Measurements from ENCODE around the gene PTCD2.

The PTCD2 gene

DNA sequence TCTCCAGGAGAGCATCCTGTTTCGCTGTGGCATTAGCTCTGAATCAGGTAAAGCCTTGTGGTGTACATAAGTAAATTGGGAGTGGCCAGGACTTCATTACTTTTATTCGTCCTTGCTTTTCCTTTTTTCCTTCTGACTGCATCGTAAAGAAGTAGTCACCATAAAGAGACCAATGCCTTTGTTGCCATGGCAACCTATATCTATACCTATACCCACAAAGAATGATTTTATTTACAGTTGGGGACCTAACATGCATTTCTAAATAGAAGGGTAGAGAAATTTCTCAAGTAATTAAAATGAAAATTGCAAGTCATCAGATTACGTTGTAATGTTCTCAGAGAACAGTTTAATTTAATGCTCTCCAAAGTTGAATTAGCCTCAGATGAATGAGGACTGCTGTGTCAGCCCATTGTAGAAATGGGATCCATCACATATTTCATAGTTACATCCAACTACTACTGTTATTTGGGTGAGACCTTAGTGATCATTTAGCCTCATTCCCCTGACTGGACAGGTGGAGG is 18.6 kb downstream of the PTCD2 start:
- no peak for DNase-seq (ENCODE audit: low read depth in 2 of 3, low spot score in 2 of 3)

DNA sequence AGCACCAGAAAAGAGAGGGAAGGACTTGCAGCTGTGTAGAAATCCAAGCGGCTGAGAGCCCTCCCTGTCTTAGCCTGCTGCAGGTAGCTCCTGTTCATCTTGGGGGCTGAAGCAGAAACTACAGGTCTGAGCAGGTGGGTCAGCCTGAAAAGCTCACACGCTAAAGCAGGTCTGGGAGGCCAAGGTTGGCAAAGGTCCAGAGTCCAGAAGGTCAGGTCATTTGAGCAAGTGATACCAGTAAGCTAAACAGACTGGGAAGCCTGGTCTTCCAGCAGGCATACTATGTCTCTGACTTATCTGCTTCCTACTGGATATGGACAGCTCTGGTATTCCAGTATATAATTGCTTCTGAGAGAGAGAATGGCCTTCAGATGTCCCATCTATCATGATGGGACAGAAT is 26.2 kb downstream of the PTCD2 start:
- no peak for DNase-seq (ENCODE audit: low read depth in 2 of 3, low spot score in 2 of 3)

DNA sequence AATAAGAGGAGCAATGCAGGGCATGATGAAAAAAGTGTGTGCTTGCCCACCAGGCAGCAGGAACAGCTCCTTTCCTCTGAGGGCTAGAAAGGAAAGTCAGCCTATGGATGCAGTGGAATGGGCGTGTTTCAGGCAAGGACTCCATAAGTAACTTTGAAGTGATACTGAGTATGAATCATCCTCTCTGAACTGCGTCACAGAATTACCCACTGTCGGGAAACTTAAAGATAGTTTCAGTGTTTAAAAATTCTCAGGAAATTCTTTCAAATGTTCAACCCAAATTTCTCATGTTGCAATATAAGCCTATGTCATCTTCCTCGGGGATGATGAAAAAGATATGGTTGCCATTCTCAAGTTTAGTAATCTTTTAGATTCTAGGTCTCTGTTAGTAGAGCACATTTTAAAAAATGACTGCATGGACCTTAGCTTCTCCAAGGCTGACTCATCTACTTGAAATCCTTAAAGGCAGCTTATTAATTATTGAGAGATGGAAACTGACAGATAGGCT is 27.7 kb downstream of the PTCD2 start:
- DNase-seq (ENCODE audit: low read depth in 2 of 3, low spot score in 2 of 3), result no peak

DNA sequence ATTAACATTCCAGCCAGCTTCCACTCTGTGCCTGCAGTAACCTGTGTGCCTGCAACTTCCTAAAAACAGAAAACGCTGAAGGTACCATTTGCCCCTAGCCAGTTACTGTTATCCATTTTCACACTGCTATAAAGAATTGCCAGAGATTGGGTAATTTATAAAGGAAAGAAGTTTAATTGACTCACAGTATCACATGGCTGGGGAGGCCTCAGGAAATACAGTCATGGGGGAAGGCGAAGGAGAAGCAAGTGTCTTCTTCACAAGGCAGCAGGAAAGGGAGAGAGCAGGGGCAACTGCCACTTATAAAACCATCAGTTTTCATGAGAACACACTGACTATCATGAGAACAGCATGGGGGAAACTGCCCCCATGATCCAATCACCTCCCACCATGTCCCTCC is 31.2 kb downstream of the PTCD2 start:
- no peak for DNase-seq (ENCODE audit: low read depth in 2 of 3, low spot score in 2 of 3)

DNA sequence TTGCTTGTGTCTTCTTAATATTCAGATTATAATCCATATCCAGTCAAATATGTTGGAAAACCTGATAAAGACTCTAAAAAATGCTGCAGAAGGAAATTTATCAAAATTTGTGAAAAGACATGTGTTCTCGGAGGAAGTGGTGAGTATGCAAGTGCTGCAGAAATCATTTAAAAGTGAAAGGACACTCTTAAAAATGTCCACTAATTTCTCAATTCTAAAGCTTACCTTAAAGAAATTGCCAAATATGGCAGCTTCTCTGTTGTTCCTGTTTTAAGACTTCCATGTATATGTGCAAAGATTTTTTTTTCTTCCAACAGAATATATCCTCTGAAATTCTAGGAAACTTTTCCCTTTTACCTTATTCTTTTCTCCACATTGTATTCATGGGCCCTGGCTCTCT is 32.4 kb downstream of the PTCD2 start:
- DNase-seq (ENCODE audit: low read depth in 2 of 3, low spot score in 2 of 3), result no peak

DNA sequence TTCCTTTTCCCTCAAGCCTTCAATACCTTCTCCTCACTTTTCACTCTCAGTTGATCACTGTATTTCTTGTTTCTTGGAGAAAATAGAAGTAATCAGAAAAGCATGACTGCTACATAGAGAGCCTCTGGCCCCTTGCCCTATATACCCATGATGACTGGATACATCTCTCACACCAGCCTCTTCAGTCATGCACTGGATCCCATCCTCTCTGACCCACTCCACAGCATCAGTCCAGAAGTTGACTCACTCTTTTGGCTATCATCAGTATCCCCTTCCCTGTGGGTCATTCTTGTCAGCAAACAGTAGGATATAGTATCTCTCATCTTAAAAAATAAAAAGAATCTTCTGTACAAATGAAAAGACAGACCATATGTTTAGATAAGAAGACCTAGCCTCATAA is 32.9 kb downstream of the PTCD2 start:
- DNase-seq (ENCODE audit: low read depth in 2 of 3, low spot score in 2 of 3), result no peak

DNA sequence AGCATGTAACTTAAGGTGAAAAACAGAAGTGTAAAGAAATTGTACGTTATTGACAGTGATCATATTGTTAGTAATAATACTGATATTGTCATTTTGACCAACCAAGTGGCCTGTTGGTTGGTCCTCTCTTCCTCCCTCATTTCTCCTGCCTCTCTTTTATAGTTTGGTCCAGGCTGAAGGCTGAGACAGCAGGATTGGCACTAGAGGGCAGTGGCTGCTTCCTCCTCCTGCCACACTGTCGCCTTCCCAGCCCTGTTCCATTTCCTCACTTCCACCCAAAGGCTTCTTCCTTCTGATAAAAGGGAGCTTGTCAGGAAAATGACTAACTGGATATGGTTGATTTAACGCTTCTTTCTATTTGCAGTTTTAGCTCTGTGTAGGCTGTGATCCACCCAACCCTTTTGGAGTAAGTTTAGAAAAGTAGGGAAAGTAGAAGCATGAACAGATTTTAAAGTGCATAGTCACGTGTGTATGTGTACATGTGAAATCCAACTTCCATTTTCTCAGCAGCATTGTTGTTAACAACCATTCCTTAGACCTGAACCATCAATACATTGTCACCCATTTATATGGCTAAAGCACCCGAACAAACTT is 35.6 kb downstream of the PTCD2 start:
- no peak for DNase-seq (ENCODE audit: low read depth in 2 of 3, low spot score in 2 of 3)

DNA sequence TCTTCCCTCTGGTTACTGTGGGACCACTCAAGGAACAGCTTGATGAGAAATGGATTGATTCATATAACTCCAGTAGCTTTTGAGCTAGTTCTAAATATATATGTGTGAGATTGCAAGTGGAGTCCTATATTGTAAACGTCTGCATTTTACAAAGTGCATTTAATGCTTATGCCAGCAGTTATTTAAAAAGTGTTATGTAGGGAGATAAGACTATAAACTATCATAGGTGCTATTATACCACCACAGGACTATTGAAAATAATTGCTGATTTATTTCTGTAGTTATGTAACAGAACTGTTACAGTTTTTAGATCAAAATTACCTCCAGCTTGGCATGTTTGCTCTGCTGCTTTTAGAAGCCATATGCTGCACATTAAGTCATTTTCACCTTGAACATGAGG is 36.2 kb downstream of the PTCD2 start:
- no peak for DNase-seq (ENCODE audit: low read depth in 2 of 3, low spot score in 2 of 3)

DNA sequence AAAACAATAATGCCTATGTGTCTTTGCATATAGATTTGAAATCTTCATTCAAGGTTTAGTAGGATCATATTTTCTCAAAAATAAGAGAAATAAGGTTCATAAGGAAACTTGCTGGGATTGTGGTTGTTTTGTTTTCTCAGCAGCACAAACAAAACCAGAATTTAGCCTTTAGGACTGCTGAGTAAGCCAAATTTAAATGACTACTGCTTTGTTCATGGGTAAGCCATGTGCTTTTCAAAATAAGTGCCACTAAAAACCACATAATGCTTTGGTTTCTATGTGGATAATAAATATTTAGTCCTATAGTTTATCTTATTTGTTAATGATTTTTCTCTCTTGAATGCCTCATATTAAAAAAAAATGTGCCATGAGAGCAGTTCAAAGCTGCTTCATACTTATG is 38.8 kb downstream of the PTCD2 start:
- no peak for DNase-seq (ENCODE audit: low read depth in 2 of 3, low spot score in 2 of 3)

DNA sequence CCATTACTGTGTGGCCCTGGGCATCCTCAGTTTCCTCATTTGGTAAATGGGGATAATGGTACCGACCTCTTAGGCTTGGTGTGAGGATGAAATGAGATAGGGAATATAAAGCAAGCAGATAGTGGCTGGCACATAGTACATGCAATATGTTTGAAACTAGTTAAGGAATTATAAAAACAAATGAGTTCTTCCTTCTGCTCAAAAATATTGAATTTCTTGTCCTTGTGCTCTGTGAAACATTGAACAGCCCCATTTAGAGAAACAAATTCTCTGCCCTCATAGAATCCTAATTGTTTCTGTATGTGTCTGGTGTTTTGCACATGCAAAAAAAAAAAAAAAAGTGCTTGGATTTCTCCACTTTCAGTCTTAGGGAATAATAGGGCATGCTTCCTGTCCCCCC is 39.7 kb downstream of the PTCD2 start:
- DNase-seq (ENCODE audit: low read depth in 2 of 3, low spot score in 2 of 3), result no peak

DNA sequence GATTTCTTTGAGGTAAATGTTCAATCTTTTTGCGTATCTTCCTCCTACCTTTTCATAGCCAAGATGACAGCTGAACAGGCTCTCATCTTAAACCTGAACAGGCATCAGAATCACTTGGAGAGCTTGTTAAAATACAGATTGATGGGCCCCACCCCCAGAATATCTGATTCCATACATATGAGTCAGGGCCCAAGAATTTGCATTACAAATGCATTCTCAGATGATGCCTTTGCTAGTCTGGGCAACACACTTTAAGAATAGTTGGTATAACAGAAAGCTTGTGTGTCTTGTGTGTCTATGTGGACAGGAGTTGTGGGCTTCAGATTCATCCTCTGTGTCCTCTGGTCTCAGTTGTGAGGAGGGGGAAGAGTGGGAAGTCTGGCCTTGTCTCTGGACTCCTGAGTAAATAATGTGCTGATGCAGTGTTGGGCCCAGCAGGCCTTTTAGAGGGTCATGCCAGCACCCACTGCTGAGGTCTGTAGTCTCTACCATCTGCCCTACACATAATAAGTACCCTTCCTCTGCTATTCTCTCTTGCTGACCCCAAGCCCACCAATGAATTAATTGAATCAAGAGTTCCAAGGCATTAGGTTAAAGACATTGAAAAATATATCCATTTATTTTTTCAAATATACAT is 43.1 kb downstream of the PTCD2 start:
- no peak for DNase-seq (ENCODE audit: low read depth in 2 of 3, low spot score in 2 of 3)

DNA sequence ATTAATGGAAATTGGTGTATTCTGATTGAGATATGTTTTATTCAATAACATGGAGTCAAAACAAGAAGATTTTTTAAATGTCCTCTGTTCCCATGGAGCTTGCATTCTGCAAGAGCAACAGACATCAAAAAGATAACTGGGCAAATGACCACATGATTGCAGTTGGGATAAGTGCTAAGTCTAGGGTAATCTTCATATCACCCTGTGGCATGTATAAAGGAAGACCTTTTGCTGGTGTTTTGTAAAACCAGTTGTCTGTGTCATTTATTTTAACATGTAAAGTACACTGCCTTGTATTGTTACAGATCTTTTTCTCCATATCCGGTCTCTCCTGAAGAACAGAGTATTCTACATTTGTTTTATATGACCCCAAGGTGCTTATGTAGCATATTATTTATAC is 44.0 kb downstream of the PTCD2 start:
- DNase-seq (ENCODE audit: low read depth in 2 of 3, low spot score in 2 of 3), result no peak

DNA sequence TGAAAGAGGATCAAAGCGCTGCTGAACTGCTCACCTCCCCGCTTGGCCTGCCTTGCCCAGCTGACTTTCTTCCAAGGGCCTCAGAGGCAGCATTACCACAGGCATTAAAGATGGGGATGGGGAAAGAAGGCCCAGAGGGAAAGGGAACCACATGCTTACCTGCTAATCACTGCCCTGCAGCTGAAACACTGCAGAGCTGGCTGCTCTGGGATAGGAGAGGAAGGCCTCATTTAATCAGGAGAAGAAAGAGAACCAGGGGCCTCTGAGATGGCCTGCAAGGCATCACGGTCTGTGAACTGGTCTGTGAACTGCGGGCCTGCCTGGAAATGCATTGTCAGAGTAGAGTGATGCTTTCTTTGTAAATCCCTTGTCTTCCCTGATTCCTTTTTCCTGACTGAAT is 44.8 kb downstream of the PTCD2 start:
- no peak for DNase-seq (ENCODE audit: low read depth in 2 of 3, low spot score in 2 of 3)

DNA sequence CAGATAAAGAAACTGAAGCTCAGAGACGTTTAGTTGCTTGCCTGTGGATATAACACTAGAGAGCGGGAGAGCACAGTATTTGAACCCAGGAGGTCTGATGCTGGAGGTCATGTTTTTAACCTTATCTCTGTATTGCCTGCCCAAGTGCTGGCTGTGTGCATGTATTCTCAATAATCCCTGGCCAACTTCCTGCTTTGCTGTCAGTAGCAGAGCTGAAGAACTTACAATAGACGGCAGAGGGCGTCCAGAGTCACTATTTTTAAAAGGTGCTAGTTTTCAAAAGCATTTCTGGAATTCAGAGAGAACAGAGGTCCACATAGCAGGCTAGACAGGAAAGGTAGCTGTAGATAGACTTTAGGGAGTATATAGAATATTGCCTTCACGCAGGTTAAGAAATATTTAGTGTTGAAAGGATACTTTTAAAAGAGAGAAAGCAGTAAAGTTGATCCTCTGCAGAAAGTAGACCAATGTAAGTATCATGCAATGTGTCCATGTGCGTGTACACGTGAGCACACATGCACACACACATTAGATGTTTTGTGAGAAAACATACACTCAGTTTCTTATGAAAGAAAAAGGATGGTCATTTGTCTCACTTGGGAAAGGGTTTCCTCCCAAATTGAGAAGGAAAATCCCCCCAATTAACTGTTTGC is 46.3 kb downstream of the PTCD2 start:
- DNase-seq (ENCODE audit: low read depth in 2 of 3, low spot score in 2 of 3), result no peak

DNA sequence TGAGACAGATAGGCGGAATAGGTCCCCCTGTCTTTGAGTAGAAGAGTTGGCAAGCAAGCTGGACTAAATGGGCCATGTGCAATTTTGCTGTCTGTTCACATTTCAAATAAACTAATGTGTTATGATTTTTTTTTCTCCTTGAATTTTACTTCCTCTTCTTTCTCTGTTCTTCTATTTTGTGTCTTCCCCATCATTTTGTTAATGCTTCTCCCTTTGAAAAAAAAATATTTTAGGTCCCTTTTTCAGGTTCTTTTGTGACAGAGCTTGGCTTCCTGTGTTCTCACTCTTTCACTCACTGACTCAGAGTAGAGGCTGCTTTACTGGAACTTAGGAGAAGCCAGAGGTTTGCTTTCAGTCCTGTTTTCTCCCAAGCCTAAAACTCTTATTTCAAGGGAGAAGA is 48.1 kb downstream of the PTCD2 start:
- no peak for DNase-seq (ENCODE audit: low read depth in 2 of 3, low spot score in 2 of 3)

DNA sequence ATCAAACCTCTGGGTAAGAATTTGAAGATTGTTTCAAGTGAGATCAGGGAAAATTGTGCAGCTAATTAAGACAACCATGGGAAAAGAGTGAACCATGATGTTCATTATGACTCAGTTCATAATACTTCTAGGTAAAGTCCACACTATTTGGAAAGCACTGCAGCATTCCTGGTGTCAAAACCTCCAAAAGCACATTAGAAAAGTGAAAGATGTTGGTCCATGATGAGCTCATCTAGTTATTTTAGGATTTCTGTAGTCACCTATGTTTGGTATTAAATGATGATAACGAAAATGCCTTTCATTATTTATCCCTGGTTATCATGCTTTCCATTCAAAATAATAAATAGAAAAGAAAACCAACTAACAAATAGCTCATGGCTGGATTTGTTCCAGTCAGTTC is 49.1 kb downstream of the PTCD2 start:
- DNase-seq (ENCODE audit: low read depth in 2 of 3, low spot score in 2 of 3), result no peak

DNA sequence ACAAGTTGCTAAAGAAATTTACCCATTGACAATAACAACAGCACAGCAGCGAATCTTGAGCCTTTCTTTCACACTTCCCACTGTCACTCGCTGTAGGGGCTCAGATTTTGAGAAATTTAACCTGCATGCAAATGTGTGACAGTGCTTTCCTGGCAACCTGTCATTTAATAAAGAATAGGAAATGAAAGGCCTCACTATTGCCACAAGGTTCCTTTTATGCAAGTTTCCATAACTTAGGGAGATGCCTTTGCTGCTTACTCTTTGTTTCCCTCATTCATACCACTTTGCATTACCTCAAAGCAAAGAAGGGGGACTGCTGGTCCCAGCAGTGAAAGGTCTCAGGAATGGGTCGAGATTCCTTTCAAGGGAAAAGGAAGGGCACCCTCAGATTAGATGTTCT is 49.5 kb downstream of the PTCD2 start:
- no peak for DNase-seq (ENCODE audit: low read depth in 2 of 3, low spot score in 2 of 3)

DNA sequence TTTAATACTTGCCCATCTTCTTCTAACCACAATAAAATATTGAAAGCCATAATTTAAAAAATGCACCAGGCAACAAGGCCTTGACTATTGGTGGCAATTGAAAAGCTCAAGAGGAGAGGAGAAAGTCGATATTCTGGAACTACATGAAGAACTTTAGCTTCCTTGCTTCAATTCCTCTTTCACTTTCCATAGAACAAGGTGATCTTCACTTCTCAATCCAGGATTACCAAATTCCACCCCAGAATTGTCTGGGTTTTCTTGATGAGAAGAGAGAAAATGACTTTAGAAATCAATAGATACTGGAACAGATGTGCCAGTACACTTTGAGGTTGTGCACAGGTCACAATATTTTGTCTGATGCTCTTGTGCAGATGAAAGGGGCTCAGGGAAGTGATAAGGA is 52.2 kb downstream of the PTCD2 start:
- DNase-seq (ENCODE audit: low read depth in 2 of 3, low spot score in 2 of 3), result no peak

DNA sequence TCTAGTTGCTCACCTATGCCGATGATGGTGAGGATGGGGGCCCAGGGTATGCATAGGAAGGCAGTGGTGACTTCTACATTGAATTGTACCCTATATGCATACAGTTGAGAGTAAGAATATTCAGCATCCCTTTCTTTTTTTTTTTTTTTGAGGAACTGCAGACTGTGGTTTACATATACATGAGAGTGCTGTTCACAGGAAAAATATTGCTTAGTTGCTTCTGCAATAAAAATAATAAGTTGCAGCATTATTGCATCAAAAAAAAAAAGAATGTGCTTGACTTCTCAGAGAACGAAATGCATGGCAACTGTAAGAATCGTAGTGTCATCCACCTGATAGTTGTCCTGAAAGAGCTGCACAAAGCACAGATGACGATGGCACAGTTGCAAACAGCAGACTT is 52.8 kb downstream of the PTCD2 start:
- DNase-seq (ENCODE audit: low read depth in 2 of 3, low spot score in 2 of 3), result no peak

DNA sequence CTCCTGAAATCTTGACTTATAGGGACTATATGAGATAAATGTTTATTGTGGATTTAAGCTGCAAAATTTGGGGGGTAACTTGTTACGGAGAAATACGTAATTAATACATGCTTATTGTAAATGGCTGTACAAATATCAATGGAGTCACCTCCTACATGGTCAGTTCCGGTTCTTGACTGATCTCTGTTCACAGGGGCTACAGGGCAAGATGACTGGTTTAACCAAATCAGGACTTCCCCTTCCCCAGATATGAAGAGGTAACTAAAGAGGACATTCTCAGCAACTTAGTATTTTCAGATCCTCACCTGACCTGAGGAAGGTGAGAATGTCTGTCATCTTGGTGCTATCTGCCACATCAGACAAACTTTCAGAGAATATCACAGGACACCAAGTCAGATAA is 54.7 kb downstream of the PTCD2 start:
- no peak for DNase-seq (ENCODE audit: low read depth in 2 of 3, low spot score in 2 of 3)

DNA sequence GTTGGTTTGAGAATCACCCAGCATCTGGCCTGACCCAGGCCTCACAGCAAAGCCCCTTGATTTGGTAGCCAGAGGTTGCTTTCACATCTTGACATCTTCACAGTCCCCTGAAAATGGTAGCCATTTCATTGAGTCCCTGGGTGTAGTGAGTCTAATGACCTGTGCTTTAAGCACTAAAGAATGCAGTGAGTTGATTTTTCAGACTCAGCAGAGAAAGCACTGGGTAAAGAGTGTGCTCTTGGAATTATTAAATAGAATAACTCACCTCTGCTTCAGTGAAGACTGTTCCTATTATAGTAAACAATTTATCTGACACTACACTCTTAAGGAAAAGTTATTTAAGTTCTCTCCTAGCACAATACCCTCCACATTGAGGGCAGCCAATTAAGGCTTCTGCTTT is 56.2 kb downstream of the PTCD2 start:
- no peak for DNase-seq (ENCODE audit: low read depth in 2 of 3, low spot score in 2 of 3)

DNA sequence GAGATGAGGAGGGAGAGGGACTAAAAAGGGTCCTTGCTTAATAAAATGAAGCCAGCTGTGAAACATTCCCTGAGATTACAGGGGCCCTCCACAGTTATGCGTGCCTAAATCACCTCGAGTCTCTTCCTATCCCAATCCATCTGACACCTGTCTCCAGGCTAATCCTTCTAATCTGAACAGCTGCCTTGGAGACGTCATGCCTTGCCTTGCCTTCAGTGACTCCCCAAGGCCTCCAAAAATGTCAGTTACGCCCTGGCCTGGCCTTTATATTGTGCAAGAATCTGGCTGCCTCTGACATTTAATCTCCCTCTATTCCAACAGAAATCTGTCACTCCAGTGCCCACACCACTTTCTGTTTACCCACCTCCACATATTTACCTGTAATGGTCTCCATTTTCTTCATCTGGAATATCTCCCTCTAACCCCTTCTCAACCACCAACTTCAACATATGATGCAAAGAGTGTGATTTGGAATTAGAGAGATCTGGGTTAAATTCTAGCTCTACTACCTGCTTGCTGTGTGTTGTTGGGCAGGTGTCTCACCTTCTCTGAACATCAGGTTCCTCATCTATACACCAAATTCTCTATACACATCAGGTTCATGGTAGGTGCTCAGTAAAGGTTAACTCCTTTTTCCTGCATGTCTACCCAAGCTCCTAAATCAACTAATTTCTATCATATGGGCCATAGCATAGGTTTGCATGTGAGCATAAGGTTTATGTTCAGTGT is 57.9 kb downstream of the PTCD2 start:
- no peak for DNase-seq (ENCODE audit: low read depth in 2 of 3, low spot score in 2 of 3)
